Epithelial cell of prostate (primary cell): ENCODE results near the gene HOXB9.

Source experiments
- DNase-seq: peaks from one replicate; pipeline ENCODE4 v3.0.0-alpha.2; 2011; ENCODE audit warnings: low read depth, low spot score
- H3K27ac ChIP-seq: fragments of 450-650 bp; 2 replicates; pipeline ENCODE4 v1.5.1; 2017; ENCODE audit warnings: mild to moderate bottlenecking

Gene HOXB9

DNA sequence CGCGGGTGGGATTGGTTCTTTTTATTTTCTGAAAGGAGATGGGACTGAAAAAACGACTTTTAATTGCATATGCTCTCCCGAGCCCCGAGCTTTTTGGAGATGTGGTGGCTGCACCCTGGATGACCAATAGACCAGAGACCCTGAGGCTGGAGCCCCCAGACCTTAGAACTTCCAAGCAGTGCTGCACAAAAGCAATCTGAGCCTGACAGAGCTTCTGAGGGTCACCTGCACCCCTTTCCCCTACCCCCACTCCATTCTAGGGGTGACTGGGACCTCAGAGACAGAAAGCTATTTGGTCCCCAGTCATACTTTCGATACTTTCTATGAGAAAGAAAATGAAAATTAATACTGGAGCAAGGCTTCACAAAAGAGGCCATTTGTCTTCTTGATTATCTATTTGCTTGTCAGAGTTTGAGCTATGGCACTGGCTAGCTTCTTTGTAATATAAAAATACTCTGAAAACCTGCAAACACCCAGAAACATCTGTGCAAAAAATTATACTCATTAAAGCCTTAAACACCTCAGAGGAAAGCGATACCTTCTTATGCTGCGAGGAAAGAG, 51.6 kb downstream of the HOXB9 start:
- H3K27ac ChIP-seq = no peak overlapping the region
- no peak for DNase-seq

GRCh38 chr17:48571826-48572417, 54.2 kb downstream of the HOXB9 start:
- DNase-seq = no peak
- H3K27ac ChIP-seq = no peak overlapping the region
